ENCODE measurements around the gene RHO. TPM values are rescaled to one million over a fixed set of nuclear protein-coding genes. Genes with fewer than 3 reads are reported as not detected.

Gene RHO
- total and polyA plus RNA-seq, 2 donors (not counting 1 experiment from before 2014, with no cell fraction given): 0.10 TPM; not detected in 1

DNA sequence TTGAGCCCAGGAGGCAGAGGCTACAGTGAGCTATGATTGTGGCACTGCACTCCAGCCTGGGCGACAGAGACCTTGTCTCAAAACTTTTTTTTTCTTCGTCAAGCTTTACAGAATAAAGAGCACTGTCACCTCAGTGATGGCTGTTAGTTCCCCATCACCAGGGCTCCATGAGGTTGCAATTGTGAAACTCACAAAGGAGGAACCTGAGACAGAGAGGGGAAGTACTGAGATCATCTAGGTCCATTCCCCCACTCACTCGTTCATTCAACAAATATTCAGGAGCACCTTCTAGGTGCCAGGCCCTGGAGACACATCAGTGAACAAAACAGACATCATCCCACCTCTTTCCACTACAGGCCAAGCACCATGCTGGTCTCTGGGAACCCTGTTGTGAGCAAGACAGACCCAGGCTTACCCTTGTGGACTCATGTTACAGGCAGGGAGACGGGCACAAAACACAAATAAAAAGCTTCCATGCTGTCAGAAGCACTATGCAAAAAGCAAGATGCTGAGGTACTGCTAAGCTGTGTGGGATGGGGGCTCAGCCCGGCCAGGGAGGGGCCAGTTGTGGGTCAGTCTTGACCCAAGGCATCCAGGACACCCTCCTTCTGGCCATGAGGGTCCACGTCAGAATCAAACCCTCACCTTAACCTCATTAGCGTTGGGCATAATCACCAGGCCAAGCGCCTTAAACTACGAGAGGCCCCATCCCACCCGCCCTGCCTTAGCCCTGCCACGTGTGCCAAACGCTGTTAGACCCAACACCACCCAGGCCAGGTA is 2.1 kb upstream of the RHO start:
- DNase-seq (peak; percentile 86), ATAC-seq (ENCODE audit: low read depth) (peak; percentile 100)
- intact Hi-C loops (cut with micrococcal nuclease): loop anchor here (1.0 kb wide), 1 partner anchor 50 kb away; no protein-coding TSS in a partner anchor
- POLR2A ChIA-PET: interaction anchor here (0.6 to 2.1 kb wide), 4 partner anchors 11 to 796 kb away, joined by 3 to 13 read pairs (median 5); no protein-coding TSS in a partner anchor
- peak overlapping the region; percentile 5 for H3K4me3 Mint-ChIP-seq
- no peak for TF ChIP-seq EZH2 (IDR thresholded peaks at IDR 0.05; ENCODE audit: borderline replicate concordance, insufficient read depth, low read depth, low read length, poor library complexity, severe bottlenecking)
- TF ChIP-seq, protein P1, sequence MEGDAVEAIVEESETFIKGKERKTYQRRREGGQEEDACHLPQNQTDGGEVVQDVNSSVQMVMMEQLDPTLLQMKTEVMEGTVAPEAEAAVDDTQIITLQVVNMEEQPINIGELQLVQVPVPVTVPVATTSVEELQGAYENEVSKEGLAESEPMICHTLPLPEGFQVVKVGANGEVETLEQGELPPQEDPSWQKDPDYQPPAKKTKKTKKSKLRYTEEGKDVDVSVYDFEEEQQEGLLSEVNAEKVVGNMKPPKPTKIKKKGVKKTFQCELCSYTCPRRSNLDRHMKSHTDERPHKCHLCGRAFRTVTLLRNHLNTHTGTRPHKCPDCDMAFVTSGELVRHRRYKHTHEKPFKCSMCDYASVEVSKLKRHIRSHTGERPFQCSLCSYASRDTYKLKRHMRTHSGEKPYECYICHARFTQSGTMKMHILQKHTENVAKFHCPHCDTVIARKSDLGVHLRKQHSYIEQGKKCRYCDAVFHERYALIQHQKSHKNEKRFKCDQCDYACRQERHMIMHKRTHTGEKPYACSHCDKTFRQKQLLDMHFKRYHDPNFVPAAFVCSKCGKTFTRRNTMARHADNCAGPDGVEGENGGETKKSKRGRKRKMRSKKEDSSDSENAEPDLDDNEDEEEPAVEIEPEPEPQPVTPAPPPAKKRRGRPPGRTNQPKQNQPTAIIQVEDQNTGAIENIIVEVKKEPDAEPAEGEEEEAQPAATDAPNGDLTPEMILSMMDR (IDR thresholded peaks at IDR 0.05): no peak
- no peaks in the 10 kb centered on the region for H3K9me3 Mint-ChIP-seq (ENCODE audit: insufficient read depth)
- peaks cover 10 to 21% of the 10 kb centered on the region in 2 donors for H3K4me1 ChIP-seq (ENCODE audit: control insufficient read depth in 2 of 2, insufficient read depth in 2 of 2, low read length in 2 of 2)
- H3K4me1 Mint-ChIP-seq: peaks cover 21% of the 10 kb centered on the region
- peak overlapping the region; percentile 91 for H3K27ac Mint-ChIP-seq
- H2AFZ ChIP-seq (ENCODE audit: insufficient read depth, low read depth, low read length, poor library complexity, severe bottlenecking): no peak overlapping the region
- no peaks in the 10 kb centered on the region for H4K20me1 ChIP-seq (ENCODE audit: control insufficient read depth, insufficient read depth, low read length, poor library complexity, severe bottlenecking)
- peak overlapping the region; percentile 45 for H3K4me2 ChIP-seq (replicated peaks; ENCODE audit: low read depth, low read length, poor library complexity, severe bottlenecking)
- H3K4me3 ChIP-seq (ENCODE audit: control extremely low read depth in 1 of 5, extremely low read depth in 1 of 5, insufficient read depth in 1 of 5, low read depth in 2 of 5, low read length in 4 of 5): no peak overlapping the region
- CTCF ChIA-PET: interaction anchor here (1.1 to 2.8 kb wide), 6 partner anchors 13 to 51 kb away, joined by 4 to 19 read pairs (median 4); no protein-coding TSS in a partner anchor
- peak overlapping the region; percentile 23 to 44 for H3K27ac ChIP-seq (ENCODE audit: low read length in 2 of 2)
- H3K79me2 ChIP-seq (ENCODE audit: control insufficient read depth, insufficient read depth, low read length): no peaks in the 10 kb centered on the region
- no peaks in the 10 kb centered on the region for H3K9me3 ChIP-seq (ENCODE audit: control extremely low read depth in 1 of 3, control insufficient read depth in 2 of 3, insufficient read depth in 1 of 3, low read length in 2 of 3)
- 78% methylated on average over 8 of the region's 12 CpGs for WGBS (ENCODE audit: insufficient coverage)
- H3K27me3 Mint-ChIP-seq: no peaks in the 10 kb centered on the region
- H3K36me3 ChIP-seq (replicated peaks in 1 of 2; ENCODE audit: control extremely low read depth in 1 of 2, control insufficient read depth in 1 of 2, extremely low read depth in 1 of 2, insufficient read depth in 2 of 2, low read length in 1 of 2): no peaks in the 10 kb centered on the region
- H3K27me3 ChIP-seq (replicated peaks in 1 of 4; ENCODE audit: control extremely low read depth in 1 of 4, control insufficient read depth in 3 of 4, insufficient read depth in 4 of 4, low read length in 3 of 4): peaks cover 0 to 2% (median 0%) of the 10 kb centered on the region in 4 experiments
- no peak overlapping the region for H3K9ac ChIP-seq (ENCODE audit: low read length)

DNA sequence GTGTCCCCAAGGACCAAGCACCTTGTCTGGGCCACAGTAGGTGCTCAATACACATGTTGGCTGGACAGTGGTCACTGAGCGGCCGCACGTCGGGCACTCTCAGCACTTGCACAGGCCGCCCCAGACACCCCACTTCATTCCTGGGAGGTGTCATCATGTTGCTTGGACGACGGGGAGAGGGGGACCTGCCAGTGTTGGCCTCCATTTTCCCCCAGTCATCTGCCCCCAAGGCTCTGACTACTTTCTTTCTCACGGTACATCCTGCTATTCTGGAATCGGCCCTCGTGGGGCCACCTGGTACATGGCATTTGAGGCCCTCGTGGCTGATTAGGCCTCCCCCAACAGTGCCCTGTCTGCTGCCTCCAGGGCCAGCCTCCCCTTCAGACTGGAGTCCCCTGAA is 1.2 kb upstream of the RHO start:
- Histone ChIP-seq H4K20me1 (ENCODE audit: control insufficient read depth, insufficient read depth, low read length, poor library complexity, severe bottlenecking) (no peaks in the 10 kb centered on the region), H3K4me3 (ENCODE audit: control extremely low read depth in 1 of 5, extremely low read depth in 1 of 5, insufficient read depth in 1 of 5, low read depth in 2 of 5, low read length in 4 of 5) (no peak overlapping the region), H3K4me1 (ENCODE audit: control insufficient read depth in 2 of 2, insufficient read depth in 2 of 2, low read length in 2 of 2) (peaks cover 10 to 21% of the 10 kb centered on the region in 2 donors), H3K9ac (ENCODE audit: low read length) (no peak overlapping the region), H3K27me3 (replicated peaks in 1 of 4; ENCODE audit: control extremely low read depth in 1 of 4, control insufficient read depth in 3 of 4, insufficient read depth in 4 of 4, low read length in 3 of 4) (peaks cover 0 to 2% (median 0%) of the 10 kb centered on the region in 4 experiments), H2AFZ (ENCODE audit: insufficient read depth, low read depth, low read length, poor library complexity, severe bottlenecking) (no peak overlapping the region), H3K4me2 (replicated peaks; ENCODE audit: low read depth, low read length, poor library complexity, severe bottlenecking) (no peak overlapping the region), H3K36me3 (replicated peaks in 1 of 2; ENCODE audit: control extremely low read depth in 1 of 2, control insufficient read depth in 1 of 2, extremely low read depth in 1 of 2, insufficient read depth in 2 of 2, low read length in 1 of 2) (no peaks in the 10 kb centered on the region), H3K9me3 (ENCODE audit: control extremely low read depth in 1 of 3, control insufficient read depth in 2 of 3, insufficient read depth in 1 of 3, low read length in 2 of 3) (no peaks in the 10 kb centered on the region), H3K79me2 (ENCODE audit: control insufficient read depth, insufficient read depth, low read length) (no peaks in the 10 kb centered on the region), H3K27ac (ENCODE audit: low read length in 2 of 2) (no peak overlapping the region)
- intact Hi-C loops (cut with micrococcal nuclease): no loop called here
- Mint-ChIP-seq H3K4me1 (peaks cover 21% of the 10 kb centered on the region), H3K9me3 (ENCODE audit: insufficient read depth) (no peaks in the 10 kb centered on the region), H3K27me3 (no peaks in the 10 kb centered on the region), H3K27ac (peak overlapping the region; percentile 15), H3K4me3 (no peak overlapping the region)
- CTCF ChIA-PET: interaction anchor here (1.1 to 2.8 kb wide), 3 partner anchors 12 to 50 kb away, joined by 4 to 19 read pairs (median 7); no protein-coding TSS in a partner anchor
- DNase-seq: no peak
- POLR2A ChIA-PET: interaction anchor here (1.8 kb wide), 1 partner anchor 10 kb away, joined by 7 read pairs; no protein-coding TSS in a partner anchor
- TF ChIP-seq, protein P1 (IDR thresholded peaks at IDR 0.05): no peak
- TF ChIP-seq EZH2 (IDR thresholded peaks at IDR 0.05; ENCODE audit: borderline replicate concordance, insufficient read depth, low read depth, low read length, poor library complexity, severe bottlenecking): no peak
- ATAC-seq (ENCODE audit: low read depth): no peak
- WGBS (ENCODE audit: insufficient coverage): 92% methylated on average over 11 of the region's 11 CpGs

All from B cell (primary cell).